WI38 (cell line): ENCODE results near the gene MMAB.

Experiments
- H3K4me3 ChIP-seq: 2 replicates; pipeline ENCODE4 v1.5.1; 2011; ENCODE audit warnings: low read depth, mild to moderate bottlenecking, control low read depth, low read length
- CTCF ChIP-seq: IDR thresholded peaks from 2 replicates; pipeline ENCODE4 v1.5.1; 2012; ENCODE audit warnings: low read depth, mild to moderate bottlenecking, control low read depth, low read length

The MMAB gene

GRCh38 chr12:109559200-109559505 is 14.2 kb downstream of the MMAB start:
- TF ChIP-seq CTCF, result no peak
- no peak overlapping the region for H3K4me3 ChIP-seq

GRCh38 chr12:109558374-109559199 is 14.7 kb downstream of the MMAB start:
- H3K4me3 ChIP-seq, result no peak overlapping the region
- no peak for TF ChIP-seq CTCF

GRCh38 chr12:109557805-109558204 is 15.5 kb downstream of the MMAB start:
- no peak overlapping the region for H3K4me3 ChIP-seq
- TF ChIP-seq CTCF, result no peak

GRCh38 chr12:109557200-109557599 is 16.1 kb downstream of the MMAB start:
- H3K4me3 ChIP-seq, result no peak overlapping the region
- TF ChIP-seq CTCF, result no peak

- no peak overlapping the region for H3K4me3 ChIP-seq
- no peak for TF ChIP-seq CTCF
Measured at GRCh38 chr12:109555431-109556315, 17.6 kb downstream of the MMAB start.

GRCh38 chr12:109554761-109555160 is 18.5 kb downstream of the MMAB start:
- no peak overlapping the region for H3K4me3 ChIP-seq
- no peak for TF ChIP-seq CTCF
